GM12874 (cell line): Measurements from ENCODE around the gene MACC1.

Experiments used
- TF ChIP-seq, protein P1 (sequence below): IDR thresholded peaks from 2 replicates; pipeline ENCODE4 v1.5.1; 2011; ENCODE audit warnings: low read depth, mild to moderate bottlenecking, control low read depth, low read length, moderate library complexity; ENCODE audit not compliant: insufficient read depth

Gene MACC1

DNA sequence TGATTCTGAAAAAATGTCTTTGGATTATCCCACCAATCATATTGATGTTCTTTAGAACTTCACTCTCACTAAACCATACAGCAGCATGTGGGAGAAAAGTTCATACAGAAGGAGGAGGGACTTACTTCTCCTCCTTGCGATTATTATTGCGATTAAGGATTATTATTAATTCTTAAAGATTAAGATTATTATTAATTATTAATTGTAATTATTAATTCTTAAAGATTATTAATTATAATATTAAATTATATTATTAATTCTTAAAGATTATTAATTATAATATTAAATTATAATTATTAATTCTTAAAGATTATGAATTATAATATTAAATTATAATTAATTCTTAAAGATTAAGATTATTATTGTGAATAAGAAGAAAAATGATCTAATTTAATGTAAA, 80.5 kb downstream of the MACC1 start:
- TF ChIP-seq, protein P1, sequence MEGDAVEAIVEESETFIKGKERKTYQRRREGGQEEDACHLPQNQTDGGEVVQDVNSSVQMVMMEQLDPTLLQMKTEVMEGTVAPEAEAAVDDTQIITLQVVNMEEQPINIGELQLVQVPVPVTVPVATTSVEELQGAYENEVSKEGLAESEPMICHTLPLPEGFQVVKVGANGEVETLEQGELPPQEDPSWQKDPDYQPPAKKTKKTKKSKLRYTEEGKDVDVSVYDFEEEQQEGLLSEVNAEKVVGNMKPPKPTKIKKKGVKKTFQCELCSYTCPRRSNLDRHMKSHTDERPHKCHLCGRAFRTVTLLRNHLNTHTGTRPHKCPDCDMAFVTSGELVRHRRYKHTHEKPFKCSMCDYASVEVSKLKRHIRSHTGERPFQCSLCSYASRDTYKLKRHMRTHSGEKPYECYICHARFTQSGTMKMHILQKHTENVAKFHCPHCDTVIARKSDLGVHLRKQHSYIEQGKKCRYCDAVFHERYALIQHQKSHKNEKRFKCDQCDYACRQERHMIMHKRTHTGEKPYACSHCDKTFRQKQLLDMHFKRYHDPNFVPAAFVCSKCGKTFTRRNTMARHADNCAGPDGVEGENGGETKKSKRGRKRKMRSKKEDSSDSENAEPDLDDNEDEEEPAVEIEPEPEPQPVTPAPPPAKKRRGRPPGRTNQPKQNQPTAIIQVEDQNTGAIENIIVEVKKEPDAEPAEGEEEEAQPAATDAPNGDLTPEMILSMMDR: no peak

GRCh38 chr7:20133803-20134202, 83.4 kb downstream of the MACC1 start:
- TF ChIP-seq, protein P1: no peak

DNA sequence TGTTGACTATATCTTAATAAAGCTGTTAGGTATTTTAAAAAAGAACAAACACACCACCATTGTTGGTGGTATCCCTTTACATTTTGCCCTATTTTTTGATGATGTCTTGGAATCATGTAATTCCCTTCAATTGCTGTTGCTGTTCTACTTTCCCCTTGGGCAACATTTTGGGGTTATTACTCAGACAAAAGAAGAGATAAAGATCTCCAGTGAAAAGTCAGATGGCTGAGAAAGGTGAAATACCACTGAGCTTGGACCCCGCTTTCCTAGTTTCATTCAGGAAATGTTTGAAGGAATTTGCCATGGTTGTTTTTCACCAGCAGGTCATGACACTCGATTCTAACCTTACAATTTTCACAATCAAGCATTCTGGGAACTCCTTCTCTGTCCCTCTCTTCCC, 84.6 kb downstream of the MACC1 start:
- TF ChIP-seq, protein P1: no peak

- TF ChIP-seq, protein P1: no peak
Observed at GRCh38 chr7:20131776-20132175, 85.4 kb downstream of the MACC1 start.

- TF ChIP-seq, protein P1: no peak
Observed at GRCh38 chr7:20129920-20130319, 87.3 kb downstream of the MACC1 start.

DNA sequence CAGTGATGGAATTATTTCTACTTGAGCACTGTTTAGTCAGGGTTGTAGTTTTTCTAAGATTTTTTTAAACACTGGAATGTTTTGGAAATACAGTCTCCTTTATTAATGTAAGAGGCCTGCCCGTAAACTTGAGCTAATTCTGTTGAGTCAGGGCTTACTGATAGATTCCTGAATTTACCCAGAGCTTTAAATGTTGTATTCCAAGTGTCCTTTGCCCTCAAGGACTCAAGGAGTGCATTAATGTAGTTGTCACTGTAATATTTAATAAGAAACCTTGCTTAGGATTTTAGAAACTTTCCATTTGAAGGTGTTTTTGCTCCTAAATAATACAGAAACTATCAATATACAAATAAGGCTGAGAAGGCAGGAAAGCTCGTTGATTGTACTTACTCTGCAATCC, 89.2 kb downstream of the MACC1 start:
- TF ChIP-seq, protein P1: no peak

DNA sequence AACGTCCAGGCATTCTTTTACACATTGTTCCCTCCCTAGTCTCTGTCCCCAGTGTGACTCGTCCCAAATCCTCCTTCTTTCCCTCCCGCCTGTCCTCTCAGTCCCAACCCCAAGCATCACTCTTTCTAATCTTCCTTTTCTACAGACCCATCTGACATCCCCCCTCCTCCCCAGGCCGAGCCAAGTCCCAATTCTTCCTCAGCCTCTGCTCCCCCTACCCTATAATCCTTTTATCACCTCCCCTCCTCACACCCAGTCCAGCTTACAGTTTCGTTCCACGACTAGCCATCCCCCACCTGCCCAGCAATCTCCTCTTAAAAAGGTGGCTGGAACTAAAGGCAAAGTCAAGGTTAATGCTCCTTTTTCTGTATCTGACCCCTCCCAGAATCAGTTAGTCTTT, 95.1 kb downstream of the MACC1 start:
- TF ChIP-seq, protein P1: no peak

GRCh38 chr7:20121404-20121803, 95.8 kb downstream of the MACC1 start:
- TF ChIP-seq, protein P1: no peak
